DND-41 (cell line): ENCODE results near the gene LAMC1.

Source experiments
- ATAC-seq: fragments of 200-7000 bp; cut with Tn5 transposase; 3 replicates; pipeline ENCODE4 v1.9.1; 2021; ENCODE audit warnings: low read depth; ENCODE audit not compliant: insufficient read depth
- DNase-seq: peaks from one replicate; pipeline ENCODE4 v3.0.0-alpha.2; 2020
- H2AFZ ChIP-seq: 2 replicates; pipeline ENCODE4 v1.6.0; 2012; ENCODE audit warnings: low read depth, low read length
- H3K27ac ChIP-seq: 2 replicates; pipeline ENCODE4 v1.5.1; 2012; ENCODE audit warnings: low read length, inconsistent platforms
- H3K27me3 ChIP-seq: fragments of 200-600 bp; sonication (generic); 2 replicates; pipeline ENCODE4 v1.6.0; 2012; ENCODE audit warnings: low read length, mild to moderate bottlenecking, inconsistent platforms; ENCODE audit not compliant: insufficient read depth, poor library complexity
- H3K36me3 ChIP-seq: 2 replicates; pipeline ENCODE4 v1.5.1; 2012; ENCODE audit warnings: low read length, inconsistent platforms; ENCODE audit not compliant: insufficient read depth
- H3K4me1 ChIP-seq: 2 replicates; pipeline ENCODE4 v1.5.1; 2012; ENCODE audit warnings: mild to moderate bottlenecking, low read length; ENCODE audit not compliant: insufficient read depth
- H3K4me2 ChIP-seq: 2 replicates; pipeline ENCODE4 v1.6.0; 2012; ENCODE audit warnings: mild to moderate bottlenecking, moderate library complexity, low read length, inconsistent platforms; ENCODE audit not compliant: insufficient read depth
- H3K4me3 ChIP-seq, 2 experiments: fragments of 200-600 bp in 1 of 2; shearing (Covaris generic) in 1 of 2; 2 replicates each; pipeline ENCODE4 v1.5.1; 2012 to 2016; ENCODE audit warnings: inconsistent platforms in 2 of 2, low read length in 2 of 2, mild to moderate bottlenecking in 2 of 2, low read depth in 1 of 2, moderate library complexity in 1 of 2
- H3K79me2 ChIP-seq: 2 replicates; pipeline ENCODE4 v1.6.0; 2012; ENCODE audit warnings: low read length, inconsistent platforms; ENCODE audit not compliant: insufficient read depth
- H3K9ac ChIP-seq: 2 replicates; pipeline ENCODE4 v1.6.0; 2012; ENCODE audit warnings: low read depth, mild to moderate bottlenecking, inconsistent platforms, low read length, moderate library complexity
- H3K9me3 ChIP-seq: 2 replicates; pipeline ENCODE4 v1.5.1; 2012; ENCODE audit warnings: low read length, moderate library complexity, mild to moderate bottlenecking, inconsistent platforms; ENCODE audit not compliant: insufficient read depth, severe bottlenecking
- H4K20me1 ChIP-seq: 2 replicates; pipeline ENCODE4 v1.6.0; 2012; ENCODE audit warnings: low read length; ENCODE audit not compliant: insufficient read depth
- EZH2 ChIP-seq: IDR thresholded peaks from 3 replicates; pipeline ENCODE4 v1.6.1; 2012; ENCODE audit warnings: borderline replicate concordance, low read depth, mild to moderate bottlenecking, moderate library complexity, low read length, inconsistent platforms; ENCODE audit not compliant: severe bottlenecking
- TF ChIP-seq, protein P1 (sequence below): IDR thresholded peaks from 2 replicates; pipeline ENCODE4 v1.5.1; 2012; ENCODE audit warnings: borderline replicate concordance, low read length, moderate library complexity, mild to moderate bottlenecking; ENCODE audit not compliant: poor library complexity, severe bottlenecking; ENCODE audit errors: extremely low read depth

Gene LAMC1

DNA sequence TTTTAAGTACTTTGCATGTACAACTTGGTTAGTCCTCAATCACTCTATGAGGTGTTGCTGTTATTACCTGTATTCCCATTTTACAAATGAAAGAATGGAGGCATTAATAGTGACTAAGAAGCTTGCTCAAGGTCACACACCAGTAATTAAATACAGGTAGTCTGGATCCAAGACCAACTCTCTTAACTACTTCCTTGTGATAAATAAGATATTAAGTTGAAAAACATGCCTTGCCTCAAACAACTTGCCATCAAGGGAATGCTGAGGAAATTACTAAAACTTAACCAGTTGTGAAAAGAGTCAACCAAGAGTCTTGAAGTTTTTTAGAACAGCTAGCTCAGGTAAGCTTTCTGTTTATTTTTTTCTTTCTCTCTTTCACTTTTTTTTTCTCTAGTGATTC is 21.0 kb upstream of the LAMC1 start:
- peaks cover 9% of the 10 kb centered on the region for H3K27me3 ChIP-seq
- DNase-seq (no peak), ATAC-seq (no peak)
- H3K9ac ChIP-seq: no peak overlapping the region
- no peaks in the 10 kb centered on the region for H3K36me3 ChIP-seq
- H3K27ac ChIP-seq: no peak overlapping the region
- no peaks in the 10 kb centered on the region for H3K9me3 ChIP-seq
- H2AFZ ChIP-seq: no peak overlapping the region
- no peak overlapping the region for H3K4me2 ChIP-seq
- H4K20me1 ChIP-seq: no peaks in the 10 kb centered on the region
- no peak overlapping the region for H3K4me3 ChIP-seq
- H3K4me1 ChIP-seq: no peaks in the 10 kb centered on the region
- H3K79me2 ChIP-seq: no peaks in the 10 kb centered on the region
- TF ChIP-seq, protein P1, sequence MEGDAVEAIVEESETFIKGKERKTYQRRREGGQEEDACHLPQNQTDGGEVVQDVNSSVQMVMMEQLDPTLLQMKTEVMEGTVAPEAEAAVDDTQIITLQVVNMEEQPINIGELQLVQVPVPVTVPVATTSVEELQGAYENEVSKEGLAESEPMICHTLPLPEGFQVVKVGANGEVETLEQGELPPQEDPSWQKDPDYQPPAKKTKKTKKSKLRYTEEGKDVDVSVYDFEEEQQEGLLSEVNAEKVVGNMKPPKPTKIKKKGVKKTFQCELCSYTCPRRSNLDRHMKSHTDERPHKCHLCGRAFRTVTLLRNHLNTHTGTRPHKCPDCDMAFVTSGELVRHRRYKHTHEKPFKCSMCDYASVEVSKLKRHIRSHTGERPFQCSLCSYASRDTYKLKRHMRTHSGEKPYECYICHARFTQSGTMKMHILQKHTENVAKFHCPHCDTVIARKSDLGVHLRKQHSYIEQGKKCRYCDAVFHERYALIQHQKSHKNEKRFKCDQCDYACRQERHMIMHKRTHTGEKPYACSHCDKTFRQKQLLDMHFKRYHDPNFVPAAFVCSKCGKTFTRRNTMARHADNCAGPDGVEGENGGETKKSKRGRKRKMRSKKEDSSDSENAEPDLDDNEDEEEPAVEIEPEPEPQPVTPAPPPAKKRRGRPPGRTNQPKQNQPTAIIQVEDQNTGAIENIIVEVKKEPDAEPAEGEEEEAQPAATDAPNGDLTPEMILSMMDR: no peak
- TF ChIP-seq EZH2: no peak

DNA sequence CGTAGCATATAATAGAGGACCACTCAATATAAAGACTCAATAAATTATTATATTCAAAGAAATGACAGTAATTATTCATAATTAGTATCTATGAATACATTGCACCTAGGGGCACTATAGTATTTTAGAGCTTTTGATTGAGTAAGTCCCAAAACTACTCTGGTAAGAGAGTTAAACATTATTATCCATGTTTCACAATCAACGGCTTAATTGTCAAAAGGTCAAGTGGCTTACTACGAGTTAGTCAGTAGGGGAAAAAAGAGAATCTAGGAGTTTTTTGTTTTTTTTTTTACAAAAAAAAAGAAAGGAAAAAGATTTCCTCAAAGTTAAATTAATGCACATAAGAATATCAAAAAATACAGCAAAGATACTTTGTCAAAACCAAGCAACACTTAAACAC is 20.4 kb upstream of the LAMC1 start:
- Histone ChIP-seq H3K4me1 (no peaks in the 10 kb centered on the region), H3K27ac (no peak overlapping the region), H3K27me3 (peaks cover 9% of the 10 kb centered on the region), H3K36me3 (no peaks in the 10 kb centered on the region), H3K4me3 (no peak overlapping the region), H3K4me2 (no peak overlapping the region), H3K79me2 (no peaks in the 10 kb centered on the region), H3K9ac (no peak overlapping the region), H4K20me1 (no peaks in the 10 kb centered on the region), H3K9me3 (no peaks in the 10 kb centered on the region), H2AFZ (no peak overlapping the region)
- ATAC-seq (no peak), DNase-seq (no peak)
- TF ChIP-seq, protein P1: no peak
- TF ChIP-seq EZH2: no peak

DNA sequence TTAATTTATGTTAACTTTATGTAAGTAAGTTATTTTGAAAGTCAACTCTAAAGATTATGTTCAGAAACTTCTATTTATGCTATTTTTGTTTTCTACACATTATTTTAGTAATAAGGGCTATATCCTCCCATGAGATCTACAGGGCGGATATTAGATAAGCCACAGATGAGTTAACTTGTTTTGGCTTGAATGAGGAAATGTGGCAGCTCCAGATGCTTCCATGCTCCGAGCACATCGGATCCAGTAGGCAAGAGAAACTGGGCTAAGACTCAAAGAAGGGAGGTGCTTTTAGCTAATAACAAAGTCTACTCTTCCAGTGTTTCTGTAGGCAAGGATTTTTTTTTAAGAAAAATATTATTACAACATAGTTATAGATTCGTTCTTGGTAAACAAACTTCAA is 20.0 kb upstream of the LAMC1 start:
- Histone ChIP-seq H3K4me2 (no peak overlapping the region), H3K4me3 (no peak overlapping the region), H3K4me1 (no peaks in the 10 kb centered on the region), H4K20me1 (no peaks in the 10 kb centered on the region), H3K36me3 (no peaks in the 10 kb centered on the region), H3K27me3 (peaks cover 9% of the 10 kb centered on the region), H2AFZ (no peak overlapping the region), H3K27ac (no peak overlapping the region), H3K9ac (no peak overlapping the region), H3K79me2 (no peaks in the 10 kb centered on the region), H3K9me3 (no peaks in the 10 kb centered on the region)
- ATAC-seq: no peak
- no peak for TF ChIP-seq EZH2
- TF ChIP-seq, protein P1: no peak
- no peak for DNase-seq

DNA sequence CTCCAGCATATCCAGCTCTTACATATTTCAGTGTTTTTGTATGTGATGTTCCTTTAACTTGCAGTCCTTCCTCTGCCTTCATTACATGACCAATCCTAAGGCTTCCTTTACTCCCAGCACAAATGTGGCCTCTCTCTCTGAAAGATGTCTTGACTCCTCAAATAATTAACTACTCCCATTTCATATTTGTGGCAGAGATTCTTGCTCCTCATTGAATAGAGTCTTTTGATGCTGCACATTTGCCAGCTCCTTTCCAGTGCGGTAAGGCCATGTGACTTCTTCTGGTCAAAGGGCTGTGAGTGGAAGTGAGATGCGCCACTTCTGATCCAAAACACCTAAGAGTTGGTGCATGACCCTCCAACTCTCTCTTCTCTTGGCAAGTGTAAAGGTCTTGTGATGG is 19.1 kb upstream of the LAMC1 start:
- Histone ChIP-seq H3K4me2 (no peak overlapping the region), H3K27me3 (peaks cover 4% of the 10 kb centered on the region), H3K9ac (no peak overlapping the region), H3K36me3 (no peaks in the 10 kb centered on the region), H3K27ac (no peak overlapping the region), H3K79me2 (no peaks in the 10 kb centered on the region), H3K4me1 (no peaks in the 10 kb centered on the region), H3K4me3 (no peak overlapping the region), H4K20me1 (no peaks in the 10 kb centered on the region), H2AFZ (no peak overlapping the region), H3K9me3 (no peaks in the 10 kb centered on the region)
- DNase-seq (no peak), ATAC-seq (no peak)
- TF ChIP-seq, protein P1: no peak
- TF ChIP-seq EZH2: no peak
